ENCODE results near the gene HMCN1.

HMCN1 gene

DNA sequence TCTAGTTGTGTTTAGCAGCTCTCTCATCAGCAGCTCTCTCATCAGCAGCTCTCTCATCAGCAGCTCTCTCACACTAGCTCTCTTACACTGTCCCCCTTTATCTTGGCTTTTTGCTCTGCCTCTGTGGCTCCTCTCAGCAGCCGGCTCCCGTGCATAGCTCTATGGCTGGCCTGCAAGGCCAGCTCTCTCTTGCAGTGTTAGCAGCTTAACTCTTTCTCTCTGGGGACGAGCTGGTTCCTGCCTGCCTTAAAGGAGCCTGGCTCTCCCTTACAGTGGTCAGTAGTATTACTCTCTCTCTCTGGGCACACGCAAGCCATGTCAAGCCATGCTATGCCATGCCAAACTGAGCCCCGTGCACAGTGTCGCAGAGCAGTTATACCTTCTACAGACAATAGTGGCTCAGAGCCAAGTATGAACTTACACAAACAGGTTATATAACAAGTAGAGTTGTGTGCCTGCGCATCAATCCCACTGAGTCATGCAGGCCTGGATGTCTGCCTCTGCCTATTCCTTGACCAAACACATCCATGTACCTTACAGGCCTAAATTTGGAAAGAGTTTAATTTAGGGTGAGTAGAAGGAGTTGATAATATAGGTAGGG, 345.0 kb downstream of the HMCN1 start:
- H3K27ac Mint-ChIP-seq (ENCODE audit: low read depth): no peak overlapping the region
- no peak for DNase-seq (ENCODE audit: low spot score in 2 of 2)
- no peaks in the 10 kb centered on the region for H3K9me3 Mint-ChIP-seq
- H3K27me3 Mint-ChIP-seq: no peaks in the 10 kb centered on the region
- H3K4me1 Mint-ChIP-seq: no peaks in the 10 kb centered on the region
- no peak for ATAC-seq (replicated peaks; ENCODE audit: extremely low read depth, poor library complexity, severe bottlenecking)
- no peak overlapping the region for H3K4me3 Mint-ChIP-seq
- H3K36me3 Mint-ChIP-seq (ENCODE audit: insufficient read depth): peaks cover 3% of the 10 kb centered on the region

GRCh38 chr1:186082235-186082937, 348.2 kb downstream of the HMCN1 start:
- no peaks in the 10 kb centered on the region for H3K27me3 Mint-ChIP-seq
- H3K9me3 Mint-ChIP-seq: no peaks in the 10 kb centered on the region
- H3K36me3 Mint-ChIP-seq (ENCODE audit: insufficient read depth): peaks cover 3% of the 10 kb centered on the region
- no peak overlapping the region for H3K4me3 Mint-ChIP-seq
- no peaks in the 10 kb centered on the region for H3K4me1 Mint-ChIP-seq
- ATAC-seq (replicated peaks; ENCODE audit: extremely low read depth, poor library complexity, severe bottlenecking) (no peak), DNase-seq (ENCODE audit: low spot score in 2 of 2) (no peak)
- no peak overlapping the region for H3K27ac Mint-ChIP-seq (ENCODE audit: low read depth)

DNA sequence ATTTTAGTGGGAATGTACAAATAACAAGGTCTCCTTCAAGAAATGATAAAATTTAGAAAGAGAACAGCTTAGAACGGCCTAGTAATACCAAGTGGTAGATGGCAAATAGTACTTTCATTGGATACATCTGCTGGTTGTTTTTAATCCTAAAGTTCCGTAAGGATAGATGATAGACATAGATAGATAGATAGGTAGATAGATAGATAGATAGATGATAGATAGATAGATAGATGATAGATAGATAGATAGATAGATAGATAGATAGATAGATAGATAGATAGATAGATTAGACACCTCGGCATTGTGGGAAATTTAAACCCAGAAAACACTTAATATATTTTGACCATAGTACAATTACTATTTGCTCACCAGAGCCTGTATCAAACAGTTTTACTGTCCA, 352.4 kb downstream of the HMCN1 start:
- peaks cover 3% of the 10 kb centered on the region for H3K36me3 Mint-ChIP-seq (ENCODE audit: insufficient read depth)
- no peak overlapping the region for H3K4me3 Mint-ChIP-seq
- H3K27me3 Mint-ChIP-seq: no peaks in the 10 kb centered on the region
- no peak for ATAC-seq (replicated peaks; ENCODE audit: extremely low read depth, poor library complexity, severe bottlenecking)
- H3K27ac Mint-ChIP-seq (ENCODE audit: low read depth): no peak overlapping the region
- H3K9me3 Mint-ChIP-seq: no peaks in the 10 kb centered on the region
- no peaks in the 10 kb centered on the region for H3K4me1 Mint-ChIP-seq
- no peak for DNase-seq (ENCODE audit: low spot score in 2 of 2)

- no peak for DNase-seq (ENCODE audit: low spot score in 2 of 2)
Measured at GRCh38 chr1:186089940-186090339, 355.7 kb downstream of the HMCN1 start.

DNA sequence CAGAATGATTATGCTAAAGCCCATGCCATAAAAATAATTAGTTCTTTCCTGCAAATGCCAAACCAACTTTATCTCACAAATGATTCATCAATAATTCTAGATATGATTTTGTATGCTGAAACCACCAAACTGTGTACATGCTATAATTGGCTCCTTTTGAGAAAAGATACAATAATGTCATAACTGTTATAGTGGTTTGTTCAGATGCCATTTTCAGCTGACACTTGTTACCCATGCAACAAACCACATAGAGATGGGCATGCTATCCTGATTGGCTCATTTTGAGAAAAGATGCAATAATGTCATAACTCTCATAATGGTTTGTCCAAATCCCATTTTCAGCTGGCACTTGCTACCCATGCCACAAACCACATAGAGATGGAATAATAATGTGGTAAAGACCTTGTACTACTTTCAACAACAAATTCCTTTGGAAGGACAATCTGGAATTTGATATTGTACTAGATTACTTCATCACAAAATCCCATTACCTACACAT, 357.1 kb downstream of the HMCN1 start:
- H3K4me3 Mint-ChIP-seq: no peak overlapping the region
- H3K4me1 Mint-ChIP-seq: no peaks in the 10 kb centered on the region
- no peak overlapping the region for H3K27ac Mint-ChIP-seq (ENCODE audit: low read depth)
- H3K9me3 Mint-ChIP-seq: no peaks in the 10 kb centered on the region
- no peak for DNase-seq (ENCODE audit: low spot score in 2 of 2)
- H3K36me3 Mint-ChIP-seq (ENCODE audit: insufficient read depth): no peaks in the 10 kb centered on the region
- H3K27me3 Mint-ChIP-seq: no peaks in the 10 kb centered on the region
- ATAC-seq (replicated peaks; ENCODE audit: extremely low read depth, poor library complexity, severe bottlenecking): no peak

More at GRCh38 chr1:186089940-186090339, 355.7 kb downstream of the HMCN1 start:
- H3K9me3 Mint-ChIP-seq: no peaks in the 10 kb centered on the region
- ATAC-seq (replicated peaks; ENCODE audit: extremely low read depth, poor library complexity, severe bottlenecking): no peak
- H3K4me3 Mint-ChIP-seq: no peak overlapping the region
- no peaks in the 10 kb centered on the region for H3K36me3 Mint-ChIP-seq (ENCODE audit: insufficient read depth)
- no peak overlapping the region for H3K27ac Mint-ChIP-seq (ENCODE audit: low read depth)
- H3K27me3 Mint-ChIP-seq: no peaks in the 10 kb centered on the region
- no peaks in the 10 kb centered on the region for H3K4me1 Mint-ChIP-seq

GRCh38 chr1:186093437-186093836, 359.2 kb downstream of the HMCN1 start:
- DNase-seq (ENCODE audit: low spot score in 2 of 2) (no peak), ATAC-seq (replicated peaks; ENCODE audit: extremely low read depth, poor library complexity, severe bottlenecking) (no peak)
- no peaks in the 10 kb centered on the region for H3K4me1 Mint-ChIP-seq
- no peaks in the 10 kb centered on the region for H3K27me3 Mint-ChIP-seq
- H3K9me3 Mint-ChIP-seq: no peaks in the 10 kb centered on the region
- H3K36me3 Mint-ChIP-seq (ENCODE audit: insufficient read depth): no peaks in the 10 kb centered on the region
- H3K4me3 Mint-ChIP-seq: no peak overlapping the region
- H3K27ac Mint-ChIP-seq (ENCODE audit: low read depth): no peak overlapping the region

GRCh38 chr1:186094172-186094571, 360.0 kb downstream of the HMCN1 start:
- Mint-ChIP-seq H3K9me3 (no peaks in the 10 kb centered on the region), H3K4me3 (no peak overlapping the region), H3K4me1 (no peaks in the 10 kb centered on the region), H3K27me3 (no peaks in the 10 kb centered on the region), H3K27ac (ENCODE audit: low read depth) (no peak overlapping the region), H3K36me3 (ENCODE audit: insufficient read depth) (no peaks in the 10 kb centered on the region)
- DNase-seq (ENCODE audit: low spot score in 2 of 2): no peak
- ATAC-seq (replicated peaks; ENCODE audit: extremely low read depth, poor library complexity, severe bottlenecking): no peak

DNA sequence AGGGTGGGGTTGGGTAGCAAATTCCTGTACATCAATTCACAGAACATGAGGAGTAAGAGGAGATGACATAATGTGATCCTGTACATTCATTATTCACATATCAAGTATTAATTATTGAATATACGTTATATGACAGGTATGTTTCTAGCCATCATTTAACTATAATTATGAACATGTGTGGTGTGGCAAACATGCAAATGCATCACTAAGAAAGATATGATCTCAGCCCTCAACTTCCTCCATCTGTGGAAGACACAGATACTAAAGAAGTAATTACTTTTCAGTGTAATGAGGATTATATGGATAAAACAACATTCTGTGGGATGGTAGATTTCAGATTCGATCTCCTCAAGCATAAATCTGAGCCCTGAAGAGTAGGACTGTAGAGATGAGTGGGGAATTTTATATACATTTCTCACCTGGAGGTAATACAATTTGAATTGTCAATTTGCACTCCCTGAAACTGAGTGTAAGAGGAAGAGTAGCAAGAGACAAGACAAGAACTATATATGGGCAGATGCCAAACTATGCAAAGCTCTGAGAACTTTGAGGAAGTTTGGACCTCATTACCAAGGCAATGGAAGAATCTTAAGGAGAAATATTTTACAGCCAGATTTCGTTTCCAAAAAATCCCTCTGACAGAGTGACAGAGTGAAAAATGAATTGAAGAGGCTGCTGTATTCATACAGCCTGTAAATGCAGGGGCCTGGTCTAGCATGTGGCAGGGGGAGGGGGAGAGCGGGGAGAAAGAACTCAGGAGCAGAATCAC, 365.3 kb downstream of the HMCN1 start:
- no peaks in the 10 kb centered on the region for H3K27me3 Mint-ChIP-seq
- no peak overlapping the region for H3K4me3 Mint-ChIP-seq
- no peak overlapping the region for H3K27ac Mint-ChIP-seq (ENCODE audit: low read depth)
- H3K9me3 Mint-ChIP-seq: no peaks in the 10 kb centered on the region
- H3K36me3 Mint-ChIP-seq (ENCODE audit: insufficient read depth): no peaks in the 10 kb centered on the region
- no peak for ATAC-seq (replicated peaks; ENCODE audit: extremely low read depth, poor library complexity, severe bottlenecking)
- DNase-seq (ENCODE audit: low spot score in 2 of 2): no peak
- no peaks in the 10 kb centered on the region for H3K4me1 Mint-ChIP-seq

GRCh38 chr1:186102107-186102506, 367.9 kb downstream of the HMCN1 start:
- H3K27me3 Mint-ChIP-seq: no peaks in the 10 kb centered on the region
- no peak overlapping the region for H3K27ac Mint-ChIP-seq (ENCODE audit: low read depth)
- DNase-seq (ENCODE audit: low spot score in 2 of 2): no peak
- H3K4me1 Mint-ChIP-seq: no peaks in the 10 kb centered on the region
- ATAC-seq (replicated peaks; ENCODE audit: extremely low read depth, poor library complexity, severe bottlenecking): no peak
- H3K9me3 Mint-ChIP-seq: no peaks in the 10 kb centered on the region
- no peaks in the 10 kb centered on the region for H3K36me3 Mint-ChIP-seq (ENCODE audit: insufficient read depth)
- no peak overlapping the region for H3K4me3 Mint-ChIP-seq

- Mint-ChIP-seq H3K4me1 (no peaks in the 10 kb centered on the region), H3K27me3 (no peaks in the 10 kb centered on the region), H3K9me3 (no peaks in the 10 kb centered on the region), H3K36me3 (ENCODE audit: insufficient read depth) (no peaks in the 10 kb centered on the region), H3K4me3 (no peak overlapping the region), H3K27ac (ENCODE audit: low read depth) (no peak overlapping the region)
- DNase-seq (ENCODE audit: low spot score in 2 of 2): no peak
- ATAC-seq (replicated peaks; ENCODE audit: extremely low read depth, poor library complexity, severe bottlenecking): no peak
Measured at GRCh38 chr1:186102547-186103148, 368.5 kb downstream of the HMCN1 start.

DNA sequence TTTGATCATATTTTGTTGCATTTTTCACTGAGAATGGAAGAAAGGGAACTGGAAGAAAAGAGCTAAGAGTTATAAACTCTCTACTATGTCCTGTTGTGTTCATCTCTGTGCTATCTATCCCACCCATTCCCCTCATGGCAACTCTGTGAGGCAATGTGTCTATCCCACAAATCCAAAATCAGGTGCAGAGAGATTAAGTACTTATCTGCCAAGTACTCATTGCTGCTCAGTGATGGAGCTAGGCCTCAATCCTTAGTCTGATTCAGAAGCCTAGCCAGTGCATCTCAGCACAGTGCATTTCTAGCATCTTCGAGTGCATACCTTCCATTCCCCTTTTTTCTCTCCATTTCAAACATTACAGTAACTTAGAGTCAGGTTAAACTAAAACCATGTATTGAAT, 370.3 kb downstream of the HMCN1 start:
- Mint-ChIP-seq H3K36me3 (ENCODE audit: insufficient read depth) (no peaks in the 10 kb centered on the region), H3K9me3 (no peaks in the 10 kb centered on the region), H3K27me3 (no peaks in the 10 kb centered on the region), H3K27ac (ENCODE audit: low read depth) (no peak overlapping the region), H3K4me3 (no peak overlapping the region), H3K4me1 (no peaks in the 10 kb centered on the region)
- ATAC-seq (replicated peaks; ENCODE audit: extremely low read depth, poor library complexity, severe bottlenecking) (no peak), DNase-seq (ENCODE audit: low spot score in 2 of 2) (no peak)

DNA sequence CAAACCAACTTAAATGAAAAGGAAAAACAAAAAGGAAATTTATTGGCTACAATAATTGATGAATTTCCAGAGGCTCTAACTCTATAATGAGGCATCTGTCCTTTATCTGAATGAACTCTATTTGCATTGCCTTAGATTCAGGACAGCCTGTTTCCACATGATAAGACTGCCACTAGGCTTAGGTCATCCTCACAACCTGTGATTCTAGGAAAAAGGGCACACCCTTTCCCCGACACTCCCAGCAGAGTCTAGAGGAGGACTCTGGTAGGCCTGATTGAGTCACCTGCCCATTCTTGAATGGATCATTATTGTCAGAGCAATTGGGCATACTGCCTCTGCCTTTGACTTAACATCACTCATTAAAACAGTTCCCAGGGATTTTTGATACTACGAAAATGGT, 378.1 kb downstream of the HMCN1 start:
- H3K4me3 Mint-ChIP-seq: no peak overlapping the region
- DNase-seq (ENCODE audit: low spot score in 2 of 2) (no peak), ATAC-seq (replicated peaks; ENCODE audit: extremely low read depth, poor library complexity, severe bottlenecking) (no peak)
- no peaks in the 10 kb centered on the region for H3K36me3 Mint-ChIP-seq (ENCODE audit: insufficient read depth)
- peaks cover 7% of the 10 kb centered on the region for H3K9me3 Mint-ChIP-seq
- no peaks in the 10 kb centered on the region for H3K27me3 Mint-ChIP-seq
- no peaks in the 10 kb centered on the region for H3K4me1 Mint-ChIP-seq
- H3K27ac Mint-ChIP-seq (ENCODE audit: low read depth): no peak overlapping the region

Data from central memory CD8-positive, alpha-beta T cell (primary cell).